ENCODE measurements around the gene TET1. TPM values are rescaled to one million over a fixed set of nuclear protein-coding genes. Genes with fewer than 3 reads are reported as not detected.

Gene TET1
- total RNA-seq, 4 donors from 2014 or later = 3.5 to 40.3 (median 7.1) TPM

DNA sequence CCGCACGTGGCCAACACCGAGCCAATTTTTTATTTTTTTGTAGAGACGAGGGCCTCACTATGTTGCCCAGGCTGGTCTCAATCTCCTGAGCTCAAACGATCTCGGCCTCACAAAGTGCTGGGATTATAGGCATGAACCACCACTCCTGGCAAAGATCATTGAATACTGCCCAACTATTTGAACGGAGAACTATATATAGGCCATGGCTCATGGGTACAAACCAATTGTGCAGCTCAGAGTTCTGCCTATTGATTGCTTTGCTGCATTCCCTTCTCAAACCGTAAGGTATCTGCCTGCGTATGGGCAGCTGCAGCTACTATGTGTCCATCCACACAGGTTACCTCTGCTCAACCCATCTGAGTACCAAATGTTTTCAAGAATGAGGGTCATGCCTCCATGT lies 23.2 kb upstream of the TET1 start:
- intact Hi-C loops (cut with DNase I; ENCODE audit: low total_unique reads) = no loop called here

DNA sequence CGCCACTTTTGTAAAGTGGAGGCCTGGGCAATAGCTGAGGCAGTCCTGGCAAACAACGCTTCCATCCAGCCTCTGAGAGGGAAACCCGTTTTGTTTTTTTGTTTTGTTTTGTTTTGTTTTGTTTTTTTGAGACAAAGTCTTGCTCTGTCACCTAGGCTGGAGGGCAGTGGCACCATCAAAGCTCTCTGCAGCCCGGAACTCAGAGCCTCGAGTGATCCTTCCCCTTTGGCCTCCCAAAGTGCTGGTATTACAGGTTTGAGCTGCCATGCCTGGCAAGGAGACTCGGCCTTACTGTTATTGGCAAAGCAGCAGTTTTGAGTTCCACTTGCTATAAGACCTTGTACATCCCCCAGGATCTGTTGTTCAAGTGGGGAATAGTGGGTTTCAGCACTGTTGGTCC lies 22.3 kb upstream of the TET1 start:
- Histone ChIP-seq H3K4me3 (no peak overlapping the region), H3K9me3 (no peaks in the 10 kb centered on the region), H3K36me3 (no peaks in the 10 kb centered on the region), H3K27me3 (no peaks in the 10 kb centered on the region), H3K4me1 (no peaks in the 10 kb centered on the region), H3K27ac (no peak overlapping the region)
- TF ChIP-seq POLR2A (IDR thresholded peaks at IDR 0.05) = no peak
- TF ChIP-seq, protein P1, sequence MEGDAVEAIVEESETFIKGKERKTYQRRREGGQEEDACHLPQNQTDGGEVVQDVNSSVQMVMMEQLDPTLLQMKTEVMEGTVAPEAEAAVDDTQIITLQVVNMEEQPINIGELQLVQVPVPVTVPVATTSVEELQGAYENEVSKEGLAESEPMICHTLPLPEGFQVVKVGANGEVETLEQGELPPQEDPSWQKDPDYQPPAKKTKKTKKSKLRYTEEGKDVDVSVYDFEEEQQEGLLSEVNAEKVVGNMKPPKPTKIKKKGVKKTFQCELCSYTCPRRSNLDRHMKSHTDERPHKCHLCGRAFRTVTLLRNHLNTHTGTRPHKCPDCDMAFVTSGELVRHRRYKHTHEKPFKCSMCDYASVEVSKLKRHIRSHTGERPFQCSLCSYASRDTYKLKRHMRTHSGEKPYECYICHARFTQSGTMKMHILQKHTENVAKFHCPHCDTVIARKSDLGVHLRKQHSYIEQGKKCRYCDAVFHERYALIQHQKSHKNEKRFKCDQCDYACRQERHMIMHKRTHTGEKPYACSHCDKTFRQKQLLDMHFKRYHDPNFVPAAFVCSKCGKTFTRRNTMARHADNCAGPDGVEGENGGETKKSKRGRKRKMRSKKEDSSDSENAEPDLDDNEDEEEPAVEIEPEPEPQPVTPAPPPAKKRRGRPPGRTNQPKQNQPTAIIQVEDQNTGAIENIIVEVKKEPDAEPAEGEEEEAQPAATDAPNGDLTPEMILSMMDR (IDR thresholded peaks at IDR 0.05) = no peak
- DNase-seq = no peak
- intact Hi-C loops (cut with DNase I; ENCODE audit: low total_unique reads) = no loop called here

More for the DNA sequence above, 23.2 kb upstream of the TET1 start:
- DNase-seq = no peak
- Histone ChIP-seq H3K4me3 (no peak overlapping the region), H3K27ac (no peak overlapping the region), H3K36me3 (no peaks in the 10 kb centered on the region), H3K9me3 (no peaks in the 10 kb centered on the region), H3K27me3 (no peaks in the 10 kb centered on the region), H3K4me1 (no peaks in the 10 kb centered on the region)
- TF ChIP-seq, protein P1 (IDR thresholded peaks at IDR 0.05) = no peak
- TF ChIP-seq POLR2A (IDR thresholded peaks at IDR 0.05) = no peak

DNA sequence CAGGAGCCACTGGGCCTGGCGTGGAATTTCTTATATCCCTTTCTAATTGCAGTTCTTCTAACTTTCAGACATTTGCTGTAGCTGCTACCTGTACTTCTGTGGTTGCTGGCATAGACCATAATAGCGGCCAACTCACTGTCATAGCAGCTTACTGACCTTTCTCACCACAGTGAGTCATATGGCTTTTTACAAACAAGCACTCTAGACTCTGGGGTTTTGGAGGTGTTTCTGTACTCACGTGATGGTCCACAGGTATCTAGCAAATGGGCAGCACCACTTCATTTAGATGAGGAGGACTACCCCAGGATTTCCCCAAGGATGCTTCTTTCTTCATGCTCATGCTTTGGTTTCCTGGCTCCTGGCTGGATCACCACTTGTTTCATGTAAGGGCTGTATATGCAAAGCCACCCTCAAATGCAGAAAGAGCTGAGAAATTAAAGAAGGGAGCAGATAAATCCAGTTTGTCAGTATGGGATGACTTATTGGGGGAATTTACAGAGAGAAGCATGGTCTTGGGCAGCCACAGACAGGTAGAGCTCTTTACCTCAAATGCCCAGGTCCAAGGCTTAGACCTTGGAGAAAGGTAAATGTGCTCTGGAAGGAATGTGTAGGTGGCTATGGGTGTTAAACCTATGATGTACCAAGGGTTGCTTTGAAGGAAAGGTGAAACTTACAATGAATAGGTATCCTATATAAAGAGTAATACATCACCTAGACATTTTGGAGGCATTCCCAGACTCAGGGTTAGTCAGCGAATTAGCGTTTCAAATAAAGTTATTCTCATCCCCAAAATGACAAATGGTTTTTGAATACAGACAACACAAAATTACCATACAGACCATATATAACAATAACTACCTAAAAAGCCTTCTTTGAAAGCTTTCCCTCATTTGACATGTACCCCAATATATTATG lies 16.9 kb upstream of the TET1 start:
- Histone ChIP-seq H3K27me3 (no peaks in the 10 kb centered on the region), H3K9me3 (no peaks in the 10 kb centered on the region), H3K36me3 (no peaks in the 10 kb centered on the region), H3K4me3 (no peak overlapping the region), H3K4me1 (no peaks in the 10 kb centered on the region), H3K27ac (no peak overlapping the region)
- no peak for TF ChIP-seq POLR2A (IDR thresholded peaks at IDR 0.05)
- TF ChIP-seq, protein P1 (IDR thresholded peaks at IDR 0.05) = no peak
- DNase-seq = no peak
- intact Hi-C loops (cut with DNase I; ENCODE audit: low total_unique reads) = no loop called here

DNA sequence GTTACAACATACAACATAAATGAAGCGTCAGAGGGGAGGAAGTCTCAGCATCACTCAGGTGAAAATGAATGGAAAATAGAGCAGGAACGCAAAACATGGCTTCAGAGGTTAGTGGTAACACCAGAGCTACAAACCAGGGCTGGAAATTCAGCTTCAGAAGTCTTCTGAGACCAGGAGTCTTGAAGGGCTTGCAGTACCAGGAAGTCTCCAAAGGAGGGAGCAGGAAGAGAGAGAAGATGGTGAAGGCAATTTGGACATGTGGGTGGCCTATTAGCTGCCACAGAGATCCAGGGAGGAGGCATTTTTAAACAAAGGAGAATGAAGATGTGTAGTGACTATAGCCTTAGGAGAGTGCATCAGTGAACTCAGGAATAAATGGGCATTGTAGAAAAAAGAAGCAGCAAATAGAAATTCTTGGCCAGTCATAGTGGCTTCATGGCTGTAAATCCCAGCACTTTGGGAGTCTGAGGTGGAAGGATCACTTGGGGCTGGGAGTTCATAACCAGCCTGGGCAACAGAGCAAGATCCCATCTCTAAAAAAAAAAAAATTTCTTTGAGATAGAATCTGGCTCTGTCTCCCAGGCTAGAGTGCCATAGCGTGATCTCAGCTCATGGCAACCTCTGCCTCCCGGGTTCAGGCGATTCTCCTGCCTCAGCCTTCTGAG lies 9.3 kb upstream of the TET1 start:
- Histone ChIP-seq H3K27ac (no peak overlapping the region), H3K9me3 (no peaks in the 10 kb centered on the region), H3K36me3 (no peaks in the 10 kb centered on the region), H3K27me3 (no peaks in the 10 kb centered on the region), H3K4me1 (no peaks in the 10 kb centered on the region), H3K4me3 (no peak overlapping the region)
- peak; percentile 26 to 48 for DNase-seq
- no peak for TF ChIP-seq POLR2A (IDR thresholded peaks at IDR 0.05)
- TF ChIP-seq, protein P1 (IDR thresholded peaks at IDR 0.05) = peak; percentile 58 to 71 (median 64)
- intact Hi-C loops (cut with DNase I; ENCODE audit: low total_unique reads) = no loop called here

DNA sequence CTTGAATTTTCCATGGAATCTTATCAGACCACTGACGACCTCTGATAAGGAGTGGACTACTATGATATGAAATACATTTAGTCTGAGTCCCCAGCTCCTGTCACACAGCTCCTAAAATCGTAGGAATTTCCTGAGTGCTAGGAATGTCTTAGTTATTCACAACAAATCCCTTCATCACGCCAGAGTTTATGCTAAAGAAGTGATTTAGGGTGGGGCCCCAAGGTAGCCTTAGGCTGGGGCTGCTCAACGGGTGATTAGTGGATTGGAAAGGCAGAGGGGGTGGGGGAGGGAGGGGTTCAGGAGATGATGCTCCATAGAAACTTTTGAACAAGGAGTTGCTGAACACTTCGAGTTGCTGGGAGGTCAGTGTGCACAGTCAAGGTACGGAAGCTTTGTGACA lies 7.0 kb upstream of the TET1 start:
- TF ChIP-seq, protein P1 (IDR thresholded peaks at IDR 0.05) = no peak
- no peak for TF ChIP-seq POLR2A (IDR thresholded peaks at IDR 0.05)
- Histone ChIP-seq H3K4me1 (no peaks in the 10 kb centered on the region), H3K27me3 (no peaks in the 10 kb centered on the region), H3K4me3 (no peak overlapping the region), H3K9me3 (no peaks in the 10 kb centered on the region), H3K36me3 (no peaks in the 10 kb centered on the region), H3K27ac (no peak overlapping the region)
- DNase-seq = no peak
- intact Hi-C loops (cut with DNase I; ENCODE audit: low total_unique reads) = no loop called here
